SH-SY5Y (cell line): Measurements from ENCODE around the gene NRG3.

Experiments
- GATA2 ChIP-seq: IDR thresholded peaks from 2 replicates; pipeline ENCODE4 v1.6.1; 2011; ENCODE audit warnings: mild to moderate bottlenecking, low read depth, low read length
- GATA3 ChIP-seq: IDR thresholded peaks from 2 replicates; pipeline ENCODE4 v1.6.1; 2011; ENCODE audit warnings: low read depth, mild to moderate bottlenecking, low read length, moderate library complexity

GRCh38 chr10:82041018-82041417 lies 166.0 kb downstream of the NRG3 start:
- TF ChIP-seq GATA3 = no peak
- TF ChIP-seq GATA2 = no peak
